Left ventricle myocardium inferior (tissue), 1 donor: ENCODE results near the gene SMIM12. TPM values are rescaled to one million over a fixed set of nuclear protein-coding genes. Genes with fewer than 3 reads are reported as not detected.
A peak's percentile ranks its signal among the peaks of the same experiment; 100 is the strongest.

ENCODE experiments used
- DNase-seq: peaks from one replicate; pipeline ENCODE4 v3.0.0-alpha.2; 2020
- H3K27ac ChIP-seq: fragments of 200-600 bp; replicated peaks from 2 replicates; pipeline ENCODE4 v1.8.0; 2021
- H3K27me3 ChIP-seq: fragments of 200-600 bp; 2 replicates; pipeline ENCODE4 v1.8.0; 2021; ENCODE audit warnings: low read depth
- H3K36me3 ChIP-seq: fragments of 200-600 bp; 2 replicates; pipeline ENCODE4 v1.8.0; 2021
- H3K4me1 ChIP-seq: fragments of 200-600 bp; 2 replicates; pipeline ENCODE4 v1.8.0; 2021
- H3K4me3 ChIP-seq: fragments of 200-600 bp; 2 replicates; pipeline ENCODE4 v1.8.0; 2021; ENCODE audit warnings: mild to moderate bottlenecking, moderate library complexity
- H3K9me3 ChIP-seq: fragments of 200-600 bp; replicated peaks from 2 replicates; pipeline ENCODE4 v1.8.0; 2021
- CTCF ChIP-seq: fragments of 200-600 bp; IDR thresholded peaks from 2 replicates; pipeline ENCODE4 v1.8.0; 2021; ENCODE audit warnings: antibody characterized with exemption, mild to moderate bottlenecking, borderline replicate concordance
- intact Hi-C: fragments of 100-400 bp; cut with micrococcal nuclease; formaldehyde crosslinking; loops from one replicate; pipeline ENCODE4 v1.11.0; 2022
- total RNA-seq: library from RNA; stranded (reverse); fragmentation: NEBNext Ultra II Directional; extraction: Animal tissue kit (Norgen Biotek cat#: 25700); gene quantifications from one replicate; pipeline ENCODE4 v1.2.1, GENCODE V29; 2021
- donor health status: DM: no; HTN: yes; CAD: no; lungs with severe emphysema.

SMIM12 gene
- total RNA-seq, 1 donor from 2014 or later = 37.9 TPM

GRCh38 chr1:34844252-34844634 lies 15.3 kb downstream of the SMIM12 start:
- Histone ChIP-seq H3K4me3 (peak overlapping the region; percentile 15), H3K9me3 (no peaks in the 10 kb centered on the region), H3K36me3 (no peaks in the 10 kb centered on the region), H3K4me1 (peaks cover 99% of the 10 kb centered on the region), H3K27ac (peak overlapping the region; percentile 89), H3K27me3 (no peaks in the 10 kb centered on the region)
- intact Hi-C loops = no loop called here
- no peak for TF ChIP-seq CTCF
- DNase-seq = no peak

GRCh38 chr1:34843392-34844251 lies 15.9 kb downstream of the SMIM12 start:
- intact Hi-C loops = no loop called here
- Histone ChIP-seq H3K4me1 (peaks cover 95% of the 10 kb centered on the region), H3K4me3 (peak overlapping the region; percentile 15), H3K27me3 (no peaks in the 10 kb centered on the region), H3K27ac (peak overlapping the region; percentile 89), H3K36me3 (no peaks in the 10 kb centered on the region), H3K9me3 (no peaks in the 10 kb centered on the region)
- no peak for TF ChIP-seq CTCF
- no peak for DNase-seq

- DNase-seq = no peak
- Histone ChIP-seq H3K27ac (peak overlapping the region; percentile 89), H3K4me1 (peaks cover 95% of the 10 kb centered on the region), H3K27me3 (no peaks in the 10 kb centered on the region), H3K36me3 (no peaks in the 10 kb centered on the region), H3K4me3 (peak overlapping the region; percentile 15), H3K9me3 (no peaks in the 10 kb centered on the region)
- TF ChIP-seq CTCF = no peak
- intact Hi-C loops = no loop called here
These were observed 16.6 kb downstream of the SMIM12 start for GRCh38 chr1:34842952-34843371.

GRCh38 chr1:34842073-34842472 lies 17.5 kb downstream of the SMIM12 start:
- no peak for TF ChIP-seq CTCF
- DNase-seq = no peak
- Histone ChIP-seq H3K4me3 (no peak overlapping the region), H3K4me1 (peaks cover 95% of the 10 kb centered on the region), H3K36me3 (no peaks in the 10 kb centered on the region), H3K27me3 (no peaks in the 10 kb centered on the region), H3K9me3 (no peaks in the 10 kb centered on the region), H3K27ac (peak overlapping the region; percentile 89)
- intact Hi-C loops = no loop called here

GRCh38 chr1:34840426-34840825 lies 19.1 kb downstream of the SMIM12 start:
- H3K4me3 ChIP-seq = no peak overlapping the region
- no peak for DNase-seq
- H3K27me3 ChIP-seq = no peaks in the 10 kb centered on the region
- H3K9me3 ChIP-seq = no peaks in the 10 kb centered on the region
- H3K36me3 ChIP-seq = no peaks in the 10 kb centered on the region
- TF ChIP-seq CTCF = no peak
- intact Hi-C loops = no loop called here
- peaks cover 94% of the 10 kb centered on the region for H3K4me1 ChIP-seq
- H3K27ac ChIP-seq = peak overlapping the region; percentile 89
